ENCODE measurements around the gene PROSER2.

PROSER2 gene

DNA sequence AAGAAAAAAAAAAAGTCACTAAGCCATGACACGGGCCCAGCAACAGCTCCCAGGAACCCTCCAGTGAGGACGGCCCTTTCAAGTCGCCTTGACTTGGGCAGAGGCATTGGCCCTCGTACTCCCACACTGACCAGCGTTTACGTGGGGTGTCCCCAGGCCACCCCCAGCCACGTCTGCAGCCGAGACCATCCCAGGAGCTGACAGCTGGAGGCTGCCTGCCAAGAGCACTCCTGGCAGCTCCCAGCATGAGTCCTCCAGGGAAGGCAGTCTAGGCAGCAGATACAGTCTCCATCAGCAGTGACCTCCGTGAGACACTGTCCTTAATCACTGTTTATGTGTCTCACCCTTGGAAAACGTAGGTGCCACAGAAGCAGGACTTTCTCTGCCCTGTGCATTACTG is 86.5 kb downstream of the PROSER2 start:
- DNase-seq (no peak), ATAC-seq (no peak)

DNA sequence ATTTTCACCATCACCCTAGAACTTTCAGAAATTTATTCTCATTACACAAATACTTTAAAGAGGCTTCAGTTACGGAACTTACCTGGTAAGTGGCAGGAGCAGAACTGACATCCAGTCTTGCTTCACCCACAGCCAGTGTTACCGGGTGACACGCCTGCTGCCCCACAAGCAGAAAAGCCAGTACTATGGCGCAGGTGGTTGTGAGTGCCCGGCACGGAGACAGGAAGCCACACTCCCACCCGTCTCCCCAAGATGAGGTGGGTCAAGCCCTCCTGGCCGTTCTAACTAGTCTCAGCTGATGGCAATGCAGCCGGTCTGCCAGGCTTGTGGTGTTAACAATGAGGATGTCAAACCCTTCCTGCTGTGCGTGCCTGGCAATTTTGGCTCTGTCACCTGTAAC is 86.9 kb downstream of the PROSER2 start:
- ATAC-seq (no peak), DNase-seq (no peak)

DNA sequence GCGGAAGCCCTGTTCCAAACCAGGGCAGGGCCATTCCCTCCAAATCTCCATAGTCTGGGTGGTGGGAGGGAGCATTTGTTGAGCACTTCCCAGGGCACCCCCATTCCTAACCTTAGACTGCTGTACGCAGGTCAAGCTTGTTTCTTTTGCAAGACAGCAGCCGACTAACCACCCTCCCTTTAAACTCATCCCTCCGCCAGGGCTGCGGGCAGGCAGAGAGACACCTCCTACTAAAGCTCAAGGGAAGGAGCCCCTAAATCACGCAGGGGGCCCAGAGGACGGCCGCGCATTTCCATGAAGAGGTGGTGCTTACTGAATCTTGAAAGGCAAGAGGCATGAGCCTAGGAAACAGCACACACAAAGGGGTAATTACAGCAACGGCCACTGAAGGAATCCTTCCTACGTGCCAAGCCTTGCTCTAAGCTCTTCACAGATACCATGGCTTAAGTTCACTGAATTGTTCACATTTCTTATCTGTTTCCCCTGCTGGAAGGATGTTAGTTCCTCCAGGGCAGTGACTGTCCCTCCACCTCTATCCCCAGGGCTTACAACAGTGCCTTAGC is 90.0 kb downstream of the PROSER2 start:
- DNase-seq (no peak), ATAC-seq (no peak)

DNA sequence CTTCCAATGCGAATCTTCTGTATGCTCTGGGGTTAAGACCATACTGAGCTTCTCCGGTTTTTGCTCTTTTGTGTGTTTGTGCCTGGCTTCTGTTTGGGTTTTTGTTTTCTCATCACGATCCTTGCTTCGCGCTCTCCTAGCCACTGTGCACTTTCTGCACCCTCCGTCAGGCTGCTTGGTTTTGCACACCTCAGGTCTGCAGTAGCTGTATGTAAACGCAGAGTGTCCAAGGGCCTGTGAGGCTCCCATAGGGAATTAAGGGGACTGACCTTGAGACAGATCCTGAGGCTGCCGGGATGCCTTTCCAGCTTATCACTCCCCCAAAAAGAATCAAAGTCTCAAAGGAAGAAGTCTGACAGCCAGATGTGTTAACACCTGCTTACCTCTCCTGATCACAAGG is 95.2 kb downstream of the PROSER2 start:
- DNase-seq: no peak
- no peak for ATAC-seq

GRCh38 chr10:11919271-11919670 is 96.1 kb downstream of the PROSER2 start:
- DNase-seq (no peak), ATAC-seq (no peak)
